A673 (cell line): ENCODE data around the gene TOM1L2. TPM values are rescaled to one million over a fixed set of nuclear protein-coding genes. Genes with fewer than 3 reads are reported as not detected.

Source experiments
- BruUV-seq: library from RNA; stranded (reverse); fragments of 400-500 nt; replicated peaks from 2 replicates; lab custom pipeline; 2021; lab: Mats Ljungman, UMichigan
- CTCF ChIA-PET: fragments of 300-600 bp; sonication (Branson Sonifier 250); formaldehyde crosslinking; loops from one replicate; lab custom pipeline; 2022; ENCODE audit warnings: antibody characterized with exemption; lab: Charles Lee
- POLR2A ChIA-PET: fragments of 300-600 bp; sonication (Branson Sonifier 250); formaldehyde crosslinking; loops from one replicate; lab custom pipeline; 2022; ENCODE audit warnings: antibody characterized with exemption; ENCODE audit not compliant: low non-redundant PET; lab: Charles Lee
- DNase-seq: peaks from one replicate; pipeline ENCODE4 v3.0.0-alpha.2; 2015; ENCODE audit warnings: low spot score
- H3K27ac ChIP-seq: fragments of 200-600 bp; sonication (generic); 2 replicates; pipeline ENCODE4 v1.5.1; 2016; ENCODE audit warnings: mixed run types, low read depth, mild to moderate bottlenecking, mixed read lengths, antibody characterized with exemption, low read length; ENCODE audit not compliant: poor library complexity, severe bottlenecking
- H3K27me3 ChIP-seq: fragments of 200-600 bp; sonication (generic); replicated peaks from 2 replicates; pipeline ENCODE4 v1.6.1; 2017; ENCODE audit warnings: mixed run types, low read depth, mild to moderate bottlenecking, mixed read lengths, antibody characterized with exemption, low read length; ENCODE audit not compliant: insufficient read depth, poor library complexity
- H3K36me3 ChIP-seq: fragments of 200-600 bp; sonication (generic); 2 replicates; pipeline ENCODE4 v1.6.1; 2016; ENCODE audit warnings: mixed run types, mild to moderate bottlenecking, mixed read lengths, antibody characterized with exemption, low read length; ENCODE audit not compliant: insufficient read depth, poor library complexity, severe bottlenecking
- H3K4me1 ChIP-seq: fragments of 200-600 bp; sonication (generic); 2 replicates; pipeline ENCODE4 v1.6.1; 2017; ENCODE audit warnings: mixed run types, mild to moderate bottlenecking, mixed read lengths, antibody characterized with exemption, low read length; ENCODE audit not compliant: insufficient read depth, poor library complexity, severe bottlenecking
- H3K4me3 ChIP-seq: fragments of 200-600 bp; sonication (generic); 2 replicates; pipeline ENCODE4 v1.5.1; 2016; ENCODE audit warnings: low read depth, mixed run types, mild to moderate bottlenecking, mixed read lengths, low read length; ENCODE audit not compliant: poor library complexity, severe bottlenecking
- H3K9me3 ChIP-seq: fragments of 200-600 bp; sonication (generic); 2 replicates; pipeline ENCODE4 v1.6.1; 2016; ENCODE audit warnings: mixed run types, low read depth, mild to moderate bottlenecking, mixed read lengths, antibody characterized with exemption, low read length; ENCODE audit not compliant: poor library complexity, severe bottlenecking
- EZH2 ChIP-seq: fragments of 200-600 bp; sonication (generic); IDR thresholded peaks from 2 replicates; pipeline ENCODE4 v1.6.1; 2017; ENCODE audit warnings: borderline replicate concordance, low read depth, mild to moderate bottlenecking, mixed read lengths, antibody characterized with exemption, low read length; ENCODE audit not compliant: poor library complexity, severe bottlenecking
- intact Hi-C: fragments of 100-400 bp; cut with micrococcal nuclease; formaldehyde crosslinking; loops from one replicate; pipeline ENCODE4 v1.10.0; 2022; ENCODE audit not compliant: unreplicated experiment
- total RNA-seq: library from RNA; stranded (reverse); gene quantifications from 2 replicates; pipeline ENCODE4 v1.2.3, GENCODE V29; 2021
- TF ChIP-seq, protein P1 (sequence below): fragments of 300-800, 200-600 bp; sonication (generic); conservative IDR thresholded peaks from 2 replicates; pipeline ENCODE4 v1.5.1; 2017; ENCODE audit warnings: low read depth, mild to moderate bottlenecking, antibody characterized with exemption, low read length, moderate library complexity, mixed read lengths

TOM1L2 gene
- total RNA-seq, 1 experiment from 2014 or later = 10.0 TPM

DNA sequence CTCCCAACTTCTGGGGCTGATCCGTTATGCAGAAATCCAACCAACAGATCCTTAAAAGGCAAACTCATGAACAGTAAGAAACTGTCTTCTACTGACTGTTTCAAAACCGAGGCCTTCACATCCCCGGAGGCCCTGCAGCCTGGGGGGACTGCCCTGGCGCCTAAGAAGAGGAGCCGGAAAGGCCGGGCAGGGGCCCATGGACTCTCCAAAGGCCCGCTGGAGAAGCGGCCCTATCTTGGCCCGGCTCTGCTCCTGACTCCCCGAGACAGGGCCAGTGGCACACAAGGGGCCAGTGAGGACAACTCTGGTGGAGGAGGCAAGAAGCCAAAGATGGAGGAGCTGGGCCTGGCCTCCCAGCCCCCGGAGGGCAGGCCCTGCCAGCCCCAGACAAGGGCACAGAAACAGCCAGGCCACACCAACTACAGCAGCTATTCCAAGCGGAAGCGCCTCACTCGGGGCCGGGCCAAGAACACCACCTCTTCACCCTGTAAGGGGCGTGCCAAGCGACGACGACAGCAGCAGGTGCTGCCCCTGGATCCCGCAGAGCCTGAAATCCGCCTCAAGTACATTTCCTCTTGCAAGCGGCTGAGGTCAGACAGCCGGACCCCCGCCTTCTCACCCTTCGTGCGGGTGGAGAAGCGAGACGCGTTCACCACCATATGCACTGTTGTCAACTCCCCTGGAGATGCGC is 174.9 kb downstream of the TOM1L2 start:
- Histone ChIP-seq H3K4me1 (peaks cover 13% of the 10 kb centered on the region), H3K27me3 (no peaks in the 10 kb centered on the region), H3K4me3 (no peak overlapping the region), H3K27ac (no peak overlapping the region), H3K9me3 (no peaks in the 10 kb centered on the region), H3K36me3 (peaks cover 46% of the 10 kb centered on the region)
- TF ChIP-seq, protein P1, sequence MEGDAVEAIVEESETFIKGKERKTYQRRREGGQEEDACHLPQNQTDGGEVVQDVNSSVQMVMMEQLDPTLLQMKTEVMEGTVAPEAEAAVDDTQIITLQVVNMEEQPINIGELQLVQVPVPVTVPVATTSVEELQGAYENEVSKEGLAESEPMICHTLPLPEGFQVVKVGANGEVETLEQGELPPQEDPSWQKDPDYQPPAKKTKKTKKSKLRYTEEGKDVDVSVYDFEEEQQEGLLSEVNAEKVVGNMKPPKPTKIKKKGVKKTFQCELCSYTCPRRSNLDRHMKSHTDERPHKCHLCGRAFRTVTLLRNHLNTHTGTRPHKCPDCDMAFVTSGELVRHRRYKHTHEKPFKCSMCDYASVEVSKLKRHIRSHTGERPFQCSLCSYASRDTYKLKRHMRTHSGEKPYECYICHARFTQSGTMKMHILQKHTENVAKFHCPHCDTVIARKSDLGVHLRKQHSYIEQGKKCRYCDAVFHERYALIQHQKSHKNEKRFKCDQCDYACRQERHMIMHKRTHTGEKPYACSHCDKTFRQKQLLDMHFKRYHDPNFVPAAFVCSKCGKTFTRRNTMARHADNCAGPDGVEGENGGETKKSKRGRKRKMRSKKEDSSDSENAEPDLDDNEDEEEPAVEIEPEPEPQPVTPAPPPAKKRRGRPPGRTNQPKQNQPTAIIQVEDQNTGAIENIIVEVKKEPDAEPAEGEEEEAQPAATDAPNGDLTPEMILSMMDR = no peak
- TF ChIP-seq EZH2 = no peak
- POLR2A ChIA-PET = interaction anchor here (0.5 kb wide), 1 partner anchor 39 kb away, joined by 5 read pairs; the partner anchor contains the start of gene SREBF1
- DNase-seq = no peak
- TSS peak; percentile 8 for BruUV-seq
- intact Hi-C loops = no loop called here
- CTCF ChIA-PET = no interaction called here

DNA sequence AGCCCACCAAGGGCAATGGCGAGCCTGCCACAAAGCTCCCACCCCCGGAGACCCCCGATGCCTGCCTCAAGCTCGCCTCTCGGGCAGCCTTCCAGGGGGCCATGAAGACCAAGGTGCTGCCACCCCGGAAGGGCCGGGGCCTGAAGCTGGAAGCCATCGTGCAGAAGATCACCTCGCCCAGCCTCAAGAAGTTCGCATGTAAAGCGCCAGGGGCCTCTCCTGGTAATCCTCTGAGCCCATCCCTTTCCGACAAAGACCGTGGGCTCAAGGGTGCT is 175.5 kb downstream of the TOM1L2 start:
- CTCF ChIA-PET = no interaction called here
- POLR2A ChIA-PET = interaction anchor here (0.5 kb wide), 1 partner anchor 40 kb away, joined by 5 read pairs; the partner anchor contains the start of gene SREBF1
- no TSS peak for BruUV-seq
- DNase-seq = no peak
- peaks cover 46% of the 10 kb centered on the region for H3K36me3 ChIP-seq
- H3K9me3 ChIP-seq = no peaks in the 10 kb centered on the region
- H3K27me3 ChIP-seq = no peaks in the 10 kb centered on the region
- H3K4me3 ChIP-seq = no peak overlapping the region
- H3K27ac ChIP-seq = no peak overlapping the region
- TF ChIP-seq EZH2 = no peak
- TF ChIP-seq, protein P1 = no peak
- intact Hi-C loops = no loop called here
- H3K4me1 ChIP-seq = peaks cover 18% of the 10 kb centered on the region

DNA sequence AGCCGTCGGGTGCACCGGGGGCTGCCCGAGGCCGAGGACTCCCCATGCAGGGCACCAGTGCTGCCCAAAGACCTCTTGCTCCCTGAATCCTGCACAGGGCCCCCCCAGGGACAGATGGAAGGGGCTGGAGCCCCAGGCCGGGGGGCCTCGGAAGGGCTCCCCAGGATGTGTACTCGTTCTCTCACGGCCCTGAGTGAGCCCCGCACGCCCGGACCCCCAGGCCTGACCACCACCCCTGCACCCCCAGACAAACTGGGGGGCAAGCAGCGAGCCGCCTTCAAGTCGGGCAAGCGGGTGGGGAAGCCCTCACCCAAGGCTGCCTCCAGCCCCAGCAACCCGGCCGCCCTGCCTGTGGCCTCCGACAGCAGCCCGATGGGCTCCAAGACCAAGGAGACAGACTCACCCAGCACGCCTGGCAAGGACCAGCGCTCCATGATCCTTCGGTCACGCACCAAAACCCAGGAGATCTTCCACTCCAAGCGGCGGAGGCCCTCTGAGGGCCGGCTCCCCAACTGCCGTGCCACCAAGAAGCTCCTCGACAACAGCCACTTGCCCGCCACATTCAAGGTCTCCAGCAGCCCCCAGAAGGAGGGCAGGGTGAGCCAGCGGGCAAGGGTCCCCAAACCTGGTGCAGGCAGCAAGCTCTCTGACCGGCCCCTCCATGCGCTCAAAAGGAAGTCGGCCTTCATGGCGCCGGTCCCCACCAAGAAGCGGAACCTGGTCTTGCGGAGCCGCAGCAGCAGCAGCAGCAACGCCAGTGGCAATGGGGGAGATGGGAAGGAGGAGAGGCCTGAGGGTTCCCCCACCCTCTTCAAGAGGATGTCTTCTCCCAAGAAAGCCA is 176.0 kb downstream of the TOM1L2 start:
- H3K4me1 ChIP-seq = peaks cover 24% of the 10 kb centered on the region
- no TSS peak for BruUV-seq
- H3K4me3 ChIP-seq = no peak overlapping the region
- CTCF ChIA-PET = no interaction called here
- no peaks in the 10 kb centered on the region for H3K9me3 ChIP-seq
- peaks cover 46% of the 10 kb centered on the region for H3K36me3 ChIP-seq
- no peak for TF ChIP-seq EZH2
- TF ChIP-seq, protein P1 = no peak
- H3K27ac ChIP-seq = no peak overlapping the region
- no peak for DNase-seq
- intact Hi-C loops = no loop called here
- H3K27me3 ChIP-seq = no peaks in the 10 kb centered on the region
- POLR2A ChIA-PET = no interaction called here
